Ishikawa (cell line): ENCODE results near the gene CACNB2.

Experiments
- CEBPB ChIP-seq: IDR thresholded peaks from 2 replicates; pipeline ENCODE4 v1.6.1; 2012
- CREB1 ChIP-seq: IDR thresholded peaks from 2 replicates; pipeline ENCODE4 v1.6.1; 2012; ENCODE audit warnings: low read depth
- EGR1 ChIP-seq: IDR thresholded peaks from 2 replicates; pipeline ENCODE4 v1.6.1; 2012
- EP300 ChIP-seq: IDR thresholded peaks from 2 replicates; pipeline ENCODE4 v1.6.1; 2012; ENCODE audit warnings: borderline replicate concordance
- MAX ChIP-seq: IDR thresholded peaks from 2 replicates; pipeline ENCODE4 v1.6.1; 2012
- NFIC ChIP-seq: IDR thresholded peaks from 2 replicates; pipeline ENCODE4 v1.6.1; 2012
- RAD21 ChIP-seq: IDR thresholded peaks from 2 replicates; pipeline ENCODE4 v1.6.1; 2012; ENCODE audit warnings: low read depth
- REST ChIP-seq: IDR thresholded peaks from 2 replicates; pipeline ENCODE4 v1.6.1; 2012; ENCODE audit warnings: low read depth, mild to moderate bottlenecking
- TAF1 ChIP-seq: IDR thresholded peaks from 2 replicates; pipeline ENCODE4 v1.6.1; 2012; ENCODE audit warnings: low read depth, mild to moderate bottlenecking
- TCF12 ChIP-seq: IDR thresholded peaks from 2 replicates; pipeline ENCODE4 v1.6.1; 2012; ENCODE audit warnings: low read depth
- TEAD4 ChIP-seq: IDR thresholded peaks from 2 replicates; pipeline ENCODE4 v1.6.1; 2012
- USF1 ChIP-seq: IDR thresholded peaks from 2 replicates; pipeline ENCODE4 v1.6.1; 2012
- YY1 ChIP-seq: IDR thresholded peaks from 2 replicates; pipeline ENCODE4 v1.6.1; 2012; ENCODE audit warnings: low read depth

- TF ChIP-seq CREB1 (no peak), RAD21 (no peak), TAF1 (no peak), REST (no peak), CEBPB (no peak), MAX (no peak), EP300 (no peak), TEAD4 (no peak), USF1 (no peak), YY1 (no peak), TCF12 (no peak), NFIC (no peak), EGR1 (no peak)
These were observed 56.8 kb downstream of the CACNB2 start for GRCh38 chr10:18196806-18197550.
